OCI-LY3 (cell line): Measurements from ENCODE around the gene TANGO2.

ENCODE experiments used
- EZH2phosphoT487 ChIP-seq: fragments of 200-600 bp; shearing (Covaris generic); IDR thresholded peaks from 2 replicates; pipeline ENCODE4 v1.6.1; 2018; ENCODE audit warnings: antibody characterized with exemption, mixed run types, low read depth
- TF ChIP-seq, protein P1 (sequence below): fragments of 200-600, 300-600 bp; sonication (generic); IDR thresholded peaks from 2 replicates; pipeline ENCODE4 v1.5.1; 2014; ENCODE audit warnings: antibody characterized with exemption, low read length, low read depth

DNA sequence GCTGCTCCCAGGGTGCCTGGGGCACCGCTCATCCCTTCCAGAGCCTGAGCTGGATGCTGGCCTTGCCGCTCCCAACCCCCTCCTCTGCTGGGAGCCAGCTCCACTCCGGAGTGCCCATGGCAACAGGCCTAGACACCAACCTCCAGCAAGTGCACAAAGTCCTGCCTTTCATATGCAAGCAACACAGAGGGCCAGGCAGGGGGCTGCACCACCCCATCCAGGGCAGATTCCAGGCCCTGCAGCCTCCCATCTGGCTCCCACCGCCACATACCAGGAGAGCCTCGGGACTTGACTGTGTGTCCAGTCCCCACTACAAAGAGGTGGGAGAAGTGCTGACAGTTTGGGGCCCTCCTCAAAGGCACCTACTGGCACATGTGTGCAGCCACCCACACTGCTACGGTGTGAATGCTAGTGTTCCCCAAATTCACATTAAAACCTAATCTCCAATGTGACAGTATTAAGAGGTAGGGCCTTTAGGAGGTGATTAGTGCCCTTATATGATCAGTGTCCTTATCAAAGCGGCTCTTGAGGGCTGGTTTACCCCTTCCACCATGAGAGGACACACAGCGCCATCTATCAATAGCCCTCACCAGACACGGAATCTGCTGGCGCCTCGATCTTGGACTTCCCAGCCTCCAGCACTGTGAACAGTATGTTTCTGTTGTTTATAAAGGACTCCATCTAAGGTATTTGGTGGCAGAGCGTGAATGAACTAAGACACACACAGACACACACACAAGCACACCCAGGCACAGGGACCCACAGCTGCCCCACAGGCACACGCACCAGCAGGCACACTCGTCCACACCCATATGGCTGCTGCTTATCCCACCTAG lies 20.4 kb upstream of the TANGO2 start:
- TF ChIP-seq, protein P1, sequence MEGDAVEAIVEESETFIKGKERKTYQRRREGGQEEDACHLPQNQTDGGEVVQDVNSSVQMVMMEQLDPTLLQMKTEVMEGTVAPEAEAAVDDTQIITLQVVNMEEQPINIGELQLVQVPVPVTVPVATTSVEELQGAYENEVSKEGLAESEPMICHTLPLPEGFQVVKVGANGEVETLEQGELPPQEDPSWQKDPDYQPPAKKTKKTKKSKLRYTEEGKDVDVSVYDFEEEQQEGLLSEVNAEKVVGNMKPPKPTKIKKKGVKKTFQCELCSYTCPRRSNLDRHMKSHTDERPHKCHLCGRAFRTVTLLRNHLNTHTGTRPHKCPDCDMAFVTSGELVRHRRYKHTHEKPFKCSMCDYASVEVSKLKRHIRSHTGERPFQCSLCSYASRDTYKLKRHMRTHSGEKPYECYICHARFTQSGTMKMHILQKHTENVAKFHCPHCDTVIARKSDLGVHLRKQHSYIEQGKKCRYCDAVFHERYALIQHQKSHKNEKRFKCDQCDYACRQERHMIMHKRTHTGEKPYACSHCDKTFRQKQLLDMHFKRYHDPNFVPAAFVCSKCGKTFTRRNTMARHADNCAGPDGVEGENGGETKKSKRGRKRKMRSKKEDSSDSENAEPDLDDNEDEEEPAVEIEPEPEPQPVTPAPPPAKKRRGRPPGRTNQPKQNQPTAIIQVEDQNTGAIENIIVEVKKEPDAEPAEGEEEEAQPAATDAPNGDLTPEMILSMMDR = no peak
- no peak for TF ChIP-seq EZH2phosphoT487
